Adrenal gland (tissue), 12 donors: ENCODE data around the gene DOCK1. TPM values are rescaled to one million over a fixed set of nuclear protein-coding genes. Genes with fewer than 3 reads are reported as not detected.

ENCODE experiments used
- DNase-seq, 7 donors: peaks; one replicate each; pipeline ENCODE4 v3.0.0-alpha.2; 2019 to 2020
- H3K27ac ChIP-seq, 5 donors: fragments of 200-600 bp; sonication (generic) in 4 of 5; 1 replicate in 3 of 5; 2 replicates in 2 of 5; pipeline versions ENCODE4 v1.5.1 to v1.8.0; 2016 to 2020; ENCODE audit warnings: mild to moderate bottlenecking in 1 of 5
- H3K27me3 ChIP-seq: fragments of 200-600 bp; 2 replicates; pipeline ENCODE4 v1.8.0; 2021
- H3K36me3 ChIP-seq, 2 donors: fragments of 200-600 bp; replicated peaks in 1 of 2; 1 replicate in 1 of 2; 2 replicates in 1 of 2; pipeline versions ENCODE4 v1.5.1 to v1.8.0; 2018 to 2022
- H3K4me1 ChIP-seq, 2 donors: fragments of 200-600 bp; replicated peaks in 1 of 2; 1 replicate in 1 of 2; 2 replicates in 1 of 2; pipeline versions ENCODE4 v1.5.1 to v1.8.0; 2018 to 2021
- H3K4me3 ChIP-seq, 4 donors: fragments of 200-600 bp; sonication (generic) in 3 of 4; one replicate each; pipeline ENCODE4 v1.5.1; 2016 to 2018
- H3K9me3 ChIP-seq, 3 donors: fragments of 200-600 bp; sonication (generic) in 1 of 3; replicated peaks in 1 of 3; 1 replicate in 2 of 3; 2 replicates in 1 of 3; pipeline versions ENCODE4 v1.5.1 to v1.8.0; 2016 to 2021
- POLR2A ChIP-seq, 2 donors: fragments of 450-650 bp; IDR thresholded peaks; one replicate each; pipeline ENCODE4 v1.6.1; 2017; ENCODE audit warnings: antibody characterized with exemption in 2 of 2, mild to moderate bottlenecking in 2 of 2, moderate library complexity in 1 of 2
- WGBS, 4 donors: extraction: QIAGEN DNeasy Blood & Tissue Kit in 2 of 4; methylation state at CpG; one replicate each; pipeline versions ENCODE4 v1.1.5 to v1.1.7; 2013 to 2017; 5-methylcytosine and 5-hydroxymethylcytosine counted together
- intact Hi-C, 2 donors: fragments of 100-400 bp; cut with DNase I; formaldehyde crosslinking; loops; one replicate each; pipeline versions ENCODE4 v1.14.1 to v1.15.0; 2022 to 2023
- polyA plus RNA-seq, 3 donors: library from polyadenylated mRNA; stranded (reverse); fragments of 200-250 nt in 2 of 3; fragments of 350-450 nt in 1 of 3; fragmentation: Illumina TruSeq in 1 of 3; extraction: RNeasy Lipid Tissue Mini Kit (QIAGEN cat#74804) in 1 of 3; gene quantifications; one replicate each; pipeline ENCODE4 v1.2.3, GENCODE V29; 2013 to 2014
- total RNA-seq, 9 donors: library from RNA; depleted of rRNA in 4 of 9; stranded (reverse); fragments of >200 nt in 4 of 9; fragments of 120-200 nt in 1 of 9; fragmentation: NEBNext Ultra II Directional in 1 of 9; extraction: Animal tissue kit (Norgen Biotek cat#: 25700) in 1 of 9; gene quantifications; one replicate each; pipeline versions ENCODE4 v1.1.0 to v1.2.4, GENCODE V29; 2013 to 2023
- TF ChIP-seq, protein P1 (sequence below), 6 experiments: fragments of 450-650 bp in 4 of 6; fragments of 200-600 bp in 2 of 6; sonication (generic) in 1 of 6; IDR thresholded peaks; 1 replicate in 5 of 6; 2 replicates in 1 of 6; pipeline versions ENCODE4 v1.5.1 to v1.8.0; 2016 to 2021; ENCODE audit warnings: antibody characterized with exemption in 6 of 6, mild to moderate bottlenecking in 2 of 6, moderate library complexity in 1 of 6
- donor health status: healthy with polysubstance abuse.
- donor health status: Bipolar disorder and iron deficiency.
- donor health status: DM: yes; HTN: yes; CAD: no.
- donor health status: DM: no; HTN: no; CAD: no.
- donor health status: DM: no; HTN: no; CAD: no.
- donor health status: DM: yes; HTN: yes; CAD: no.

The DOCK1 gene
- total and polyA plus RNA-seq, 12 donors, result 8.1 to 30.4 (median 21.6) TPM

DNA sequence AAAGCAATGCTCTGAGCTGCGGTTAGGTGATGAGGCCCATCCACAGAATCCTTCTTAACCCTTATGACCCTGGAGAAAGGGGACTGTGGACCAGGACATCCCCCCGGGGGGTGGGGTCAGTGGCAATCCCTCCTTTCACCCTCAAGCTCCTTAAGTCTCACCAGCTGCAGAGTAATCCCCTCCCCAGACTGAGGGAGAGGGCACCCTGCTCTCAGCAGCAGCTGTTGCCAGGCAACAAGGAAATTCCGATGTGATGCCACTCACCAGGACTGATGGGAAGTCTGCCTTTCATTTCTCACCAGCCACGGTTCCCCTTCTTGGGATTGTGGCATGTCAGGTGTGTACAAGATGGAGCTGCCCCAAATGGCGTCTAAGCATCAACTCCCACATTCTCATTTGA is 129.6 kb downstream of the DOCK1 start:
- Histone ChIP-seq H3K36me3 (peaks cover 0 to 33% of the 10 kb centered on the region in 2 donors), H3K27me3 (no peaks in the 10 kb centered on the region), H3K4me3 (no peak overlapping the region), H3K27ac (no peak overlapping the region), H3K4me1 (no peaks in the 10 kb centered on the region), H3K9me3 (no peaks in the 10 kb centered on the region)
- intact Hi-C loops, result no loop called here
- TF ChIP-seq, protein P1, sequence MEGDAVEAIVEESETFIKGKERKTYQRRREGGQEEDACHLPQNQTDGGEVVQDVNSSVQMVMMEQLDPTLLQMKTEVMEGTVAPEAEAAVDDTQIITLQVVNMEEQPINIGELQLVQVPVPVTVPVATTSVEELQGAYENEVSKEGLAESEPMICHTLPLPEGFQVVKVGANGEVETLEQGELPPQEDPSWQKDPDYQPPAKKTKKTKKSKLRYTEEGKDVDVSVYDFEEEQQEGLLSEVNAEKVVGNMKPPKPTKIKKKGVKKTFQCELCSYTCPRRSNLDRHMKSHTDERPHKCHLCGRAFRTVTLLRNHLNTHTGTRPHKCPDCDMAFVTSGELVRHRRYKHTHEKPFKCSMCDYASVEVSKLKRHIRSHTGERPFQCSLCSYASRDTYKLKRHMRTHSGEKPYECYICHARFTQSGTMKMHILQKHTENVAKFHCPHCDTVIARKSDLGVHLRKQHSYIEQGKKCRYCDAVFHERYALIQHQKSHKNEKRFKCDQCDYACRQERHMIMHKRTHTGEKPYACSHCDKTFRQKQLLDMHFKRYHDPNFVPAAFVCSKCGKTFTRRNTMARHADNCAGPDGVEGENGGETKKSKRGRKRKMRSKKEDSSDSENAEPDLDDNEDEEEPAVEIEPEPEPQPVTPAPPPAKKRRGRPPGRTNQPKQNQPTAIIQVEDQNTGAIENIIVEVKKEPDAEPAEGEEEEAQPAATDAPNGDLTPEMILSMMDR (IDR thresholded peaks at IDR 0.05), result no peak
- TF ChIP-seq POLR2A (IDR thresholded peaks at IDR 0.05), result no peak
- 78 to 98% (median 92%) methylated on average over 4 to 5 of the region's 5 CpGs for WGBS, 4 donors
- DNase-seq, result no peak

DNA sequence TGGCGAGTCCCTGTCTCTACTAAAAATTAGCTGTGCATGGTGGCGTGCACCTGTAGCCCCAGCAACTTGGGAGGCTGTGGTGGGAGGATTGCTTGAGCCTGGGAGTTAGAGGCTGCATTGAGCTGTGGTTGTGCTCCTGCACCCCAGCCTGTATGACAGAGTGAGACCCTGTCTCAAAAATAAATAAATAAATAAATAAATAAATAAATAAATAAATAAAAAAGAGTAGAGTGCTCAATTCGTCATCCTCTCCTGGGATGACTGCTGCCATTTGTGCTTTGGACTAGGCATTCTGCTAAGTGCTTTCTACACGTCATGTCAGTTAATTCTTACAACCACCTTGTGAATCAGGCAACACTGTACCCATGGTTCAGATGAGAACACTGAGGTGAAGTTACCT is 130.6 kb downstream of the DOCK1 start:
- intact Hi-C loops, result no loop called here
- Histone ChIP-seq H3K4me1 (no peaks in the 10 kb centered on the region), H3K36me3 (peaks cover 0 to 32% of the 10 kb centered on the region in 2 donors), H3K27ac (no peak overlapping the region), H3K9me3 (no peaks in the 10 kb centered on the region), H3K4me3 (no peak overlapping the region), H3K27me3 (no peaks in the 10 kb centered on the region)
- WGBS, 4 donors, result 98% methylated on average over 4 of the region's 4 CpGs
- TF ChIP-seq, protein P1 (IDR thresholded peaks at IDR 0.05), result no peak
- TF ChIP-seq POLR2A (IDR thresholded peaks at IDR 0.05), result no peak
- DNase-seq, result no peak

DNA sequence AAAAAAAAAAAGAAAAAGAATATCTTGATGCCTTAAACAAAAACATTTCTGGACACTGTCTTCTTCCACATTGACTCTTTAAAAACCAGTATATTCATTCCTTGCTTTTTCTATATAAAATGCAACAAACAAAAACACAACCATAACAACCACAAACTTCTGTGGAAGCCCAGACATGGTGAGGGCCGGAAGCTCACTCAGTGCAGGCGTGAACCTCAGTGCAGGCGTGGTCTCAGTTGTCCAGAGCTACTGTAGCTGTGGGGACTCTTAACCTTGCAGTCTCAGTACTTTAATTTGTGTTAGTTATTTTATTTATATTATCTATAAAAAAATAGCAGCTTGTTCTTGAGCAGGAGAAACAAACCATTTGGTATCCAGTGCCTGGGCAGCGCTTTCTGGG is 131.8 kb downstream of the DOCK1 start:
- no peaks in the 10 kb centered on the region for H3K4me1 ChIP-seq
- H3K27ac ChIP-seq, result no peak overlapping the region
- no peaks in the 10 kb centered on the region for H3K9me3 ChIP-seq
- no peak for TF ChIP-seq POLR2A (IDR thresholded peaks at IDR 0.05)
- TF ChIP-seq, protein P1 (IDR thresholded peaks at IDR 0.05), result no peak
- no peak for DNase-seq
- H3K36me3 ChIP-seq, result peaks cover 0 to 32% of the 10 kb centered on the region in 2 donors
- 92 to 98% (median 96%) methylated on average over 4 of the region's 4 CpGs for WGBS, 4 donors
- no peaks in the 10 kb centered on the region for H3K27me3 ChIP-seq
- H3K4me3 ChIP-seq, result no peak overlapping the region
- intact Hi-C loops, result no loop called here

DNA sequence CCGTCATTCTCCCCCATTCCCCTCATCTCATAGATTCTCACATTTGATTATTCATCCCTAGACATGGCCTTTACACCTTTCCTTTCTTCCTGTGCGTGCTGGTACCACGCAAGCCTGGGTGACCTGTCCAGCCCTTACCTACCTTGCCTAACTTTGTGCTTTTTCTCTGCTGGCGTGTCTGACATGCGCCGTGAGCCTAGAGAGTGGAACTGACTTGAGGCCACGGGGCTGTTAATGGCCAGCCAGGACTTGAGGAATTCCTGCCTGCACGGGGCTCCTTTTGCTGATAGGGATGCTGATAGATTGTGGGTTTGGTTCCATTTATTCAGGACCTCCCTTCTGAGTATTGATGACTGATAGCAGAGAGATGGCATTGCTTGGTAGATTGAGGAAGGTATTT is 134.2 kb downstream of the DOCK1 start:
- no peak for DNase-seq
- 98 to 100% (median 98%) methylated on average over 6 to 8 of the region's 8 CpGs for WGBS, 4 donors
- Histone ChIP-seq H3K27me3 (no peaks in the 10 kb centered on the region), H3K27ac (no peak overlapping the region), H3K36me3 (peaks cover 0 to 27% of the 10 kb centered on the region in 2 donors), H3K4me3 (no peak overlapping the region), H3K4me1 (no peaks in the 10 kb centered on the region), H3K9me3 (no peaks in the 10 kb centered on the region)
- intact Hi-C loops, result no loop called here
- TF ChIP-seq POLR2A (IDR thresholded peaks at IDR 0.05), result no peak
- TF ChIP-seq, protein P1 (IDR thresholded peaks at IDR 0.05), result no peak
